ENCODE data around the gene C1R. TPM values are rescaled to one million over a fixed set of nuclear protein-coding genes. Genes with fewer than 3 reads are reported as not detected.

Gene C1R
- total RNA-seq, 4 donors from 2014 or later: 68.5 to 154 (median 125) TPM

GRCh38 chr12:7078163-7078562, 14.1 kb downstream of the C1R start:
- WGBS, 2 donors (ENCODE audit: low coverage in 1 of 2): 42 to 51% methylated on average over 4 of the region's 4 CpGs
- in situ Hi-C loops (cut with MboI; ENCODE audit: low pct_ligation_motif_present in 1 of 4, low pct_unique_long_range_greater_than_20kb in 1 of 4, low sequenced_read_pairs in 3 of 4): no loop called here
- H3K27ac ChIP-seq: no peak overlapping the region
- intact Hi-C loops (cut with DNase I; ENCODE audit: low total_unique reads): no loop called here
- no peaks in the 10 kb centered on the region for H3K36me3 ChIP-seq
- DNase-seq: no peak
- TF ChIP-seq CTCF (IDR thresholded peaks at IDR 0.05) (no peak), POLR2A (IDR thresholded peaks at IDR 0.05) (no peak), POLR2AphosphoS5 (IDR thresholded peaks at IDR 0.05) (no peak), EP300 (IDR thresholded peaks at IDR 0.05; ENCODE audit: low read depth) (no peak)
- H3K9me3 ChIP-seq: no peaks in the 10 kb centered on the region
- H3K4me3 ChIP-seq: no peak overlapping the region
- H3K4me1 ChIP-seq: peaks cover 0 to 11% (median 6%) of the 10 kb centered on the region in 4 donors
- no peaks in the 10 kb centered on the region for H3K27me3 ChIP-seq

GRCh38 chr12:7076493-7076892, 15.8 kb downstream of the C1R start:
- intact Hi-C loops (cut with DNase I; ENCODE audit: low total_unique reads) (no loop called here), in situ Hi-C loops (cut with MboI; ENCODE audit: low pct_ligation_motif_present in 1 of 4, low pct_unique_long_range_greater_than_20kb in 1 of 4, low sequenced_read_pairs in 3 of 4) (no loop called here)
- Histone ChIP-seq H3K9me3 (no peaks in the 10 kb centered on the region), H3K27me3 (no peaks in the 10 kb centered on the region), H3K36me3 (no peaks in the 10 kb centered on the region), H3K4me1 (peaks cover 0 to 11% (median 6%) of the 10 kb centered on the region in 4 donors), H3K27ac (no peak overlapping the region), H3K4me3 (no peak overlapping the region)
- no peak for DNase-seq
- WGBS, 2 donors (ENCODE audit: low coverage in 1 of 2): 80 to 88% methylated on average over 1 to 4 of the region's 4 CpGs
- TF ChIP-seq POLR2AphosphoS5 (IDR thresholded peaks at IDR 0.05) (no peak), POLR2A (IDR thresholded peaks at IDR 0.05) (no peak)

- Histone ChIP-seq H3K36me3 (no peaks in the 10 kb centered on the region), H3K4me1 (peaks cover 0 to 11% (median 5%) of the 10 kb centered on the region in 4 donors), H3K9me3 (no peaks in the 10 kb centered on the region), H3K4me3 (no peak overlapping the region), H3K27ac (no peak overlapping the region), H3K27me3 (no peaks in the 10 kb centered on the region)
- DNase-seq: no peak
- in situ Hi-C loops (cut with MboI; ENCODE audit: low pct_ligation_motif_present in 1 of 4, low pct_unique_long_range_greater_than_20kb in 1 of 4, low sequenced_read_pairs in 3 of 4) (no loop called here), intact Hi-C loops (cut with DNase I; ENCODE audit: low total_unique reads) (no loop called here)
- TF ChIP-seq EP300 (IDR thresholded peaks at IDR 0.05; ENCODE audit: low read depth) (no peak), POLR2AphosphoS5 (IDR thresholded peaks at IDR 0.05) (no peak), POLR2A (IDR thresholded peaks at IDR 0.05) (no peak), CTCF (IDR thresholded peaks at IDR 0.05) (no peak)
- 75 to 100% methylated on average over 1 to 3 of the region's 3 CpGs for WGBS, 2 donors (ENCODE audit: low coverage in 1 of 2)
These were observed 16.3 kb downstream of the C1R start for GRCh38 chr12:7075939-7076338.

- H3K27ac ChIP-seq: no peak overlapping the region
- H3K4me1 ChIP-seq: peaks cover 0 to 11% (median 3%) of the 10 kb centered on the region in 4 donors
- TF ChIP-seq CTCF (IDR thresholded peaks at IDR 0.05) (no peak), POLR2AphosphoS5 (IDR thresholded peaks at IDR 0.05) (no peak), POLR2A (IDR thresholded peaks at IDR 0.05) (no peak), EP300 (IDR thresholded peaks at IDR 0.05; ENCODE audit: low read depth) (no peak)
- in situ Hi-C loops (cut with MboI; ENCODE audit: low pct_ligation_motif_present in 1 of 4, low pct_unique_long_range_greater_than_20kb in 1 of 4, low sequenced_read_pairs in 3 of 4) (no loop called here), intact Hi-C loops (cut with DNase I; ENCODE audit: low total_unique reads) (no loop called here)
- no peak overlapping the region for H3K4me3 ChIP-seq
- no peak for DNase-seq
- H3K9me3 ChIP-seq: no peaks in the 10 kb centered on the region
- H3K27me3 ChIP-seq: no peaks in the 10 kb centered on the region
- H3K36me3 ChIP-seq: no peaks in the 10 kb centered on the region
- 61 to 83% methylated on average over 2 to 3 of the region's 3 CpGs for WGBS, 2 donors (ENCODE audit: low coverage in 1 of 2)
These were observed 16.7 kb downstream of the C1R start for GRCh38 chr12:7075518-7075917.

GRCh38 chr12:7073946-7074345, 18.3 kb downstream of the C1R start:
- no peaks in the 10 kb centered on the region for H3K4me1 ChIP-seq
- TF ChIP-seq POLR2A (IDR thresholded peaks at IDR 0.05) (no peak), CTCF (IDR thresholded peaks at IDR 0.05) (no peak), POLR2AphosphoS5 (IDR thresholded peaks at IDR 0.05) (no peak), EP300 (IDR thresholded peaks at IDR 0.05; ENCODE audit: low read depth) (no peak)
- H3K4me3 ChIP-seq: no peak overlapping the region
- no peaks in the 10 kb centered on the region for H3K36me3 ChIP-seq
- H3K27me3 ChIP-seq: no peaks in the 10 kb centered on the region
- in situ Hi-C loops (cut with MboI; ENCODE audit: low pct_ligation_motif_present in 1 of 4, low pct_unique_long_range_greater_than_20kb in 1 of 4, low sequenced_read_pairs in 3 of 4) (no loop called here), intact Hi-C loops (cut with DNase I; ENCODE audit: low total_unique reads) (no loop called here)
- no peak for DNase-seq
- no peaks in the 10 kb centered on the region for H3K9me3 ChIP-seq
- WGBS, 2 donors (ENCODE audit: low coverage in 1 of 2): 34 to 38% methylated on average over 1 of the region's 1 CpG
- no peak overlapping the region for H3K27ac ChIP-seq
